Hindlimb muscle (tissue), 1 donor: Measurements from ENCODE around the gene ANKRD34B. TPM values are rescaled to one million over a fixed set of nuclear protein-coding genes. Genes with fewer than 3 reads are reported as not detected.
"Not testable (repeated sequence)": the region's sequence is repeated elsewhere in the genome, so short reads cannot be mapped to it uniquely, and the experiment has no call there.

Source experiments
- DNase-seq: peaks from one replicate; pipeline ENCODE4 v3.0.0-alpha.2; 2013
- polyA plus RNA-seq: library from polyadenylated mRNA; unstranded; fragments of 120-200 nt; gene quantifications from one replicate; pipeline ENCODE4 v1.2.1, GENCODE V29; 2013; ENCODE audit not compliant: insufficient read length

ANKRD34B gene
- polyA plus RNA-seq = 0.08 TPM

- DNase-seq = no peak
Measured at GRCh38 chr5:80569961-80570786, at the start of gene ANKRD34B. TSS of gene ANKRD34B (minus strand) at chr5:80570280. CDS start at chr5:80560019, 10,261 bp downstream.

- no peak for DNase-seq
Measured at GRCh38 chr5:80619086-80619485, 49.0 kb upstream of the ANKRD34B start.

GRCh38 chr5:80618438-80618837 lies 48.4 kb upstream of the ANKRD34B start:
- no peak for DNase-seq

- DNase-seq = no peak
Measured at GRCh38 chr5:80615266-80615914, 45.3 kb upstream of the ANKRD34B start.

- no peak for DNase-seq
Measured at GRCh38 chr5:80609692-80610091, 39.6 kb upstream of the ANKRD34B start.

- DNase-seq = no peak
Measured at GRCh38 chr5:80608731-80609130, 38.7 kb upstream of the ANKRD34B start.

- no peak for DNase-seq
Measured at GRCh38 chr5:80607832-80608231, 37.8 kb upstream of the ANKRD34B start.

- no peak for DNase-seq
Measured at GRCh38 chr5:80607343-80607742, 37.3 kb upstream of the ANKRD34B start.

GRCh38 chr5:80600943-80601693 lies 31.0 kb upstream of the ANKRD34B start:
- DNase-seq = no peak

- no peak for DNase-seq
Measured at GRCh38 chr5:80597500-80597899, 27.4 kb upstream of the ANKRD34B start.

GRCh38 chr5:80594810-80595209 lies 24.7 kb upstream of the ANKRD34B start:
- no peak for DNase-seq

- no peak for DNase-seq
Measured at GRCh38 chr5:80592761-80593160, 22.7 kb upstream of the ANKRD34B start.

- DNase-seq = no peak
Measured at GRCh38 chr5:80592105-80592504, 22.0 kb upstream of the ANKRD34B start.

GRCh38 chr5:80591352-80591751 lies 21.3 kb upstream of the ANKRD34B start:
- peak; percentile 23 for DNase-seq

- no peak for DNase-seq
Measured at GRCh38 chr5:80590766-80591165, 20.7 kb upstream of the ANKRD34B start.

GRCh38 chr5:80588858-80589540 lies 18.9 kb upstream of the ANKRD34B start:
- no peak for DNase-seq

- no peak for DNase-seq
Measured at GRCh38 chr5:80584770-80585169, 14.7 kb upstream of the ANKRD34B start.

- not testable (repeated sequence) for DNase-seq
Measured at GRCh38 chr5:80580291-80580690, 10.2 kb upstream of the ANKRD34B start.

- no peak for DNase-seq
Measured at GRCh38 chr5:80579050-80579449, 9.0 kb upstream of the ANKRD34B start.

- no peak for DNase-seq
Measured at GRCh38 chr5:80577707-80578106, 7.6 kb upstream of the ANKRD34B start.

GRCh38 chr5:80576383-80576782 lies 6.3 kb upstream of the ANKRD34B start:
- no peak for DNase-seq

GRCh38 chr5:80573062-80573461 lies 3.0 kb upstream of the ANKRD34B start:
- DNase-seq = no peak
